Measurements from ENCODE around the gene TMEM147.

TMEM147 gene

GRCh38 chr19:35528218-35529038 is 17.0 kb upstream of the TMEM147 start, which contains the start of gene SBSN (continued):
- TF ChIP-seq SALL2 (tag by site-specific recombination; IDR thresholded peaks at IDR 0.05; ENCODE audit: borderline replicate concordance) (no peak; the same call in 1 of the 2 replicates), ZNF692 (tag by site-specific recombination; IDR thresholded peaks at IDR 0.05) (no peak), EGR2 (tag by site-specific recombination; IDR thresholded peaks at IDR 0.05; ENCODE audit: low read depth) (peak; percentile 86), SCRT2 (tag by site-specific recombination; IDR thresholded peaks at IDR 0.05) (no peak), ZFP37 (tag by site-specific recombination; IDR thresholded peaks at IDR 0.05) (no peak), ZSCAN16 (tag by site-specific recombination; IDR thresholded peaks at IDR 0.05) (no peak), ZNF488 (tag by site-specific recombination; IDR thresholded peaks at IDR 0.05) (no peak), ZNF768 (tag by site-specific recombination; IDR thresholded peaks at IDR 0.05) (no peak), KLF17 (tag by site-specific recombination; IDR thresholded peaks at IDR 0.05) (0 out of 2 replicates have a peak, but pooled peaks have one; percentile 19), ZNF426 (tag by site-specific recombination; IDR thresholded peaks at IDR 0.05) (no peak), ZNF473 (tag by site-specific recombination; IDR thresholded peaks at IDR 0.05) (no peak), ZNF701 (tag by site-specific recombination; IDR thresholded peaks at IDR 0.05) (no peak), ZNF266 (tag by site-specific recombination; IDR thresholded peaks at IDR 0.05; ENCODE audit: low read depth) (no peak), ZNF704 (tag by site-specific recombination; IDR thresholded peaks at IDR 0.05) (no peak), PATZ1 (tag by site-specific recombination; IDR thresholded peaks at IDR 0.05) (no peak), ZNF23 (tag by site-specific recombination; IDR thresholded peaks at IDR 0.05; ENCODE audit: borderline replicate concordance) (no peak), ZBTB17 (tag by site-specific recombination; IDR thresholded peaks at IDR 0.05) (peak; percentile 25; the same call in 1 of the 2 replicates), ZBTB11 (tag by site-specific recombination; conservative IDR thresholded peaks at IDR 0.05; ENCODE audit: low read depth) (no peak)

Data from HEK293 (cell line).